ENCODE data around the gene ZNF737. TPM values are rescaled to one million over a fixed set of nuclear protein-coding genes. Genes with fewer than 3 reads are reported as not detected.

ZNF737 gene
- total RNA-seq, 1 donor, result 3.0 TPM

- no peak for TF ChIP-seq CTCF (IDR thresholded peaks at IDR 0.05; ENCODE audit: insufficient read depth, low read depth, low read length)
- DNase-seq (ENCODE audit: low read depth), result no peak
- no peak overlapping the region for H3K4me3 ChIP-seq (ENCODE audit: low read depth, low read length)
These were observed 52.2 kb downstream of the ZNF737 start for GRCh38 chr19:20513189-20513904.

GRCh38 chr19:20503476-20503875 is 62.1 kb downstream of the ZNF737 start:
- DNase-seq (ENCODE audit: low read depth), result peak; percentile 8
- no peak for TF ChIP-seq CTCF (IDR thresholded peaks at IDR 0.05; ENCODE audit: insufficient read depth, low read depth, low read length)
- no peak overlapping the region for H3K4me3 ChIP-seq (ENCODE audit: low read depth, low read length)

Other genes starting within 250 kb of the ZNF737 start
- gene ZNF626, start 95.8 kb upstream of the ZNF737 start, total RNA-seq, result 10.3 and 13.4 TPM in 2 replicates
- 1.7 and 3.2 TPM in 2 replicates for gene ZNF66, start 210.5 kb upstream of the ZNF737 start, total RNA-seq

Data from fibroblast of villous mesenchyme (primary cell).